ENCODE data around the gene NTM. TPM values are rescaled to one million over a fixed set of nuclear protein-coding genes. Genes with fewer than 3 reads are reported as not detected.

Gene NTM
- total and polyA plus RNA-seq, 12 donors: 0.26 to 11.5 (median 4.0) TPM

DNA sequence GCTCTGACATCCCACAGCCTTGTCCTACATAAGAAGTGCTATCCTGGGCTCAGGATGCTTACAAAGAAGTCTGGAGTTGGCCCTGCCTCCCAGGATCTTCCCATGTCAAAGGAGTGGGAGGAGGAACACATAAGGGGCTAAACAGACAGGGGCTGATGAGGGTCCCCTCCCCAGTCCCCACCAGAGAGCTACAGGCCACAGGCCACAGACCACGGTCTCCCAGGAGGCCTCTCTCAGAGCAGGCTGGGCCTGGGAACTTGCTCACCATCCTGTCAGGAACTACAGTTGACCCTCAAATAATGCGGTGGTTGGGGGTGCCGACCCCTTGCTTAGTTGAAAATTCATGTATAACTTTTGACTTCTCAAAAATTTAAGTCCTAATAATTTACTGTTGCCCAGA lies 315.5 kb downstream of the NTM start:
- no peaks in the 10 kb centered on the region for H3K36me3 ChIP-seq (replicated peaks in 1 of 2)
- H3K27ac ChIP-seq: no peak overlapping the region
- H3K27me3 ChIP-seq: peaks cover 13% of the 10 kb centered on the region
- 85 to 93% (median 89%) methylated on average over 3 of the region's 3 CpGs for WGBS, 4 donors
- no peak overlapping the region for H3K4me3 ChIP-seq
- intact Hi-C loops (cut with DNase I): no loop called here
- H3K4me1 ChIP-seq (replicated peaks in 1 of 2): no peaks in the 10 kb centered on the region
- TF ChIP-seq, protein P1, sequence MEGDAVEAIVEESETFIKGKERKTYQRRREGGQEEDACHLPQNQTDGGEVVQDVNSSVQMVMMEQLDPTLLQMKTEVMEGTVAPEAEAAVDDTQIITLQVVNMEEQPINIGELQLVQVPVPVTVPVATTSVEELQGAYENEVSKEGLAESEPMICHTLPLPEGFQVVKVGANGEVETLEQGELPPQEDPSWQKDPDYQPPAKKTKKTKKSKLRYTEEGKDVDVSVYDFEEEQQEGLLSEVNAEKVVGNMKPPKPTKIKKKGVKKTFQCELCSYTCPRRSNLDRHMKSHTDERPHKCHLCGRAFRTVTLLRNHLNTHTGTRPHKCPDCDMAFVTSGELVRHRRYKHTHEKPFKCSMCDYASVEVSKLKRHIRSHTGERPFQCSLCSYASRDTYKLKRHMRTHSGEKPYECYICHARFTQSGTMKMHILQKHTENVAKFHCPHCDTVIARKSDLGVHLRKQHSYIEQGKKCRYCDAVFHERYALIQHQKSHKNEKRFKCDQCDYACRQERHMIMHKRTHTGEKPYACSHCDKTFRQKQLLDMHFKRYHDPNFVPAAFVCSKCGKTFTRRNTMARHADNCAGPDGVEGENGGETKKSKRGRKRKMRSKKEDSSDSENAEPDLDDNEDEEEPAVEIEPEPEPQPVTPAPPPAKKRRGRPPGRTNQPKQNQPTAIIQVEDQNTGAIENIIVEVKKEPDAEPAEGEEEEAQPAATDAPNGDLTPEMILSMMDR (IDR thresholded peaks at IDR 0.05): no peak
- no peak for TF ChIP-seq POLR2A (IDR thresholded peaks at IDR 0.05)
- peak in 1 of 7 donors; percentile 1 for DNase-seq
- H3K9me3 ChIP-seq (replicated peaks in 1 of 3): no peaks in the 10 kb centered on the region

- intact Hi-C loops (cut with DNase I): no loop called here
- H3K4me1 ChIP-seq (replicated peaks in 1 of 2): no peaks in the 10 kb centered on the region
- H3K27ac ChIP-seq: no peak overlapping the region
- 86 to 94% (median 92%) methylated on average over 2 to 9 of the region's 9 CpGs for WGBS, 4 donors
- no peak for TF ChIP-seq POLR2A (IDR thresholded peaks at IDR 0.05)
- TF ChIP-seq, protein P1 (IDR thresholded peaks at IDR 0.05): no peak
- no peak overlapping the region for H3K4me3 ChIP-seq
- peak in 2 of 7 donors; percentile 5 to 31 for DNase-seq
- H3K27me3 ChIP-seq: peaks cover 13% of the 10 kb centered on the region
- no peaks in the 10 kb centered on the region for H3K9me3 ChIP-seq (replicated peaks in 1 of 3)
- H3K36me3 ChIP-seq (replicated peaks in 1 of 2): no peaks in the 10 kb centered on the region
Observed at GRCh38 chr11:131686836-131687235, 316.4 kb downstream of the NTM start.

- H3K27me3 ChIP-seq: peaks cover 13% of the 10 kb centered on the region
- TF ChIP-seq POLR2A (IDR thresholded peaks at IDR 0.05): no peak
- TF ChIP-seq, protein P1 (IDR thresholded peaks at IDR 0.05): no peak
- no peaks in the 10 kb centered on the region for H3K4me1 ChIP-seq (replicated peaks in 1 of 2)
- WGBS, 4 donors: 80 to 84% (median 81%) methylated on average over 24 to 30 of the region's 30 CpGs
- no peak overlapping the region for H3K27ac ChIP-seq
- DNase-seq: peak in 2 of 7 donors; percentile 13 to 41
- no peak overlapping the region for H3K4me3 ChIP-seq
- H3K36me3 ChIP-seq (replicated peaks in 1 of 2): no peaks in the 10 kb centered on the region
- intact Hi-C loops (cut with DNase I): no loop called here
- H3K9me3 ChIP-seq (replicated peaks in 1 of 3): no peaks in the 10 kb centered on the region
Observed at GRCh38 chr11:131687291-131688047, 317.1 kb downstream of the NTM start.

DNA sequence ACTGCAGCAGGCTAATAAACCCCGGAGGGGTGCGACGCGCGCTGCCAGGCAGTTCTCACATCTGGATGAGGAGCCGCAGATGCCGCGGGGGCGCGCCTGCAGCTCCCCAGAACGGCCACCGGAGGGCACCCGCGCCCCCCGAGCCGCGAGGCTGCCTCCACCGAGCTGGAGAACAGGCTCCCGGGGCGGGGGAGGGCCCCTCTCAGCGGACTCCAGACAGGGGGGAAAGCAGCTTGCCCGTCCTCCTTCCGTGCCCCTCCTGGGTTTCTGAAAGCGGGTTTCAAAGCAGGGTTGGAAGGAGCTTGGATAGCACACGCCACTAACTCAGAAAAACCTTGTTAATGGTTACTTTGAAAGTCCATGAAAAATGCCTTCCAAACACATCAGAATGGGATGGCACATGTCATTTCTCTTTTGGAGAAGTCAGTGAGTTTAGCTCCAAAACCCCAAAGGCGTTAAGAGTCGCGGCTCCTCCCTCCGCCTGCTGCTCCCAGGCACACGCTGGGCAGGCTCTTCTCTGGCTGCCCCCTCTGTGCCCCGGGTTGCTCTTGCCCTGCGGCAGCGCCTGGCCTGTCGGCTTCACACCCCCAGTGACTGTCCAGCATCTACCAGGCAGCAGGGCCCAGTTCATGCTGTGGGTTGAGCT lies 317.8 kb downstream of the NTM start:
- 18 to 23% (median 20%) methylated on average over 16 to 34 of the region's 34 CpGs for WGBS, 4 donors

More for the DNA sequence above, 317.8 kb downstream of the NTM start:
- H3K36me3 ChIP-seq (replicated peaks in 1 of 2): no peaks in the 10 kb centered on the region
- no peaks in the 10 kb centered on the region for H3K4me1 ChIP-seq (replicated peaks in 1 of 2)
- TF ChIP-seq, protein P1 (IDR thresholded peaks at IDR 0.05): peak; percentile 34 to 81 (median 66)
- TF ChIP-seq POLR2A (IDR thresholded peaks at IDR 0.05): no peak
- intact Hi-C loops (cut with DNase I): no loop called here
- H3K9me3 ChIP-seq (replicated peaks in 1 of 3): no peaks in the 10 kb centered on the region
- no peak overlapping the region for H3K4me3 ChIP-seq
- H3K27me3 ChIP-seq: peaks cover 9% of the 10 kb centered on the region
- H3K27ac ChIP-seq: no peak overlapping the region
- DNase-seq: peak in 6 of 7 donors; percentile 34 to 66 (median 42)

All from adrenal gland (tissue), 12 donors.